ENCODE results near the gene PHACTR3. TPM values are rescaled to one million over a fixed set of nuclear protein-coding genes. Genes with fewer than 3 reads are reported as not detected.

PHACTR3 gene
- total and polyA plus RNA-seq, 7 experiments from 2014 or later = 0.49 TPM; not detected in 6

DNA sequence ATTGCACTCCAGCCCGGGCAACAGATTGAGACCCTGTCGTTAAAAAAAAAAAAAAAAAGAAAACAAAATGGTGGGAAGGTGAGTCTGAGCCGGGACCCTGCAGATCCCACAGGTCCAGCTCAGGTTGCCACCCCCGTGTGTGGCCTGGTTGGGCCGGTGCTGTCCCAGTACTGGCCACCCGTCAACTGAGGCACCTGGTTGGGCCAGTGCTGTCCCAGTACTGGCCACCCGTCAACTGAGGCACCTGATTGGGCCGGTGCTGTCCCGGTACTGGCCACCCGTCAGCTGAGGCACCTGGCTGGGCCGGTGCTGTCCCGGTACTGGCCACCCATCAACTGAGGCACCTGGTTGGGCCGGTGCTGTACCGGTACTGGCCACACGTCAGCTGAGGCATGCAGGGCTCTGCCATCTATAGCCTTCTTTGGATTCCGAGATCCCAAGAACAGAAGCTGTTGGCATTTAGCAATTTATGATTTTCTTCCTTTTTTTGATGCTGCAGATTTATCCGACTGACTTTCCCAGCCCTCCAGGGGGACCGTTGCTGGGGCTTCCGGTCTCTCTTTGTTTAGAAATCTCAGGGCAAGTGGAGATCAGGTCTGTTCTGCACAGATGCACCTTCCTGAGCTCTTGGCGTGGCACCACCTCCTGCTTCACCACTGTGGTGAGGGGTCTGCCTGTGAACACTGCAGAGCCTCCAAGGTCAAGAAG is 215.3 kb downstream of the PHACTR3 start:
- H3K27me3 Mint-ChIP-seq = peaks cover 0 to 20% (median 8%) of the 10 kb centered on the region in 5 donors
- CTCF ChIA-PET = no interaction called here
- Histone ChIP-seq H3K27me3 (ENCODE audit: control insufficient read depth in 2 of 2, insufficient read depth in 2 of 2, low read length in 2 of 2) (no peaks in the 10 kb centered on the region), H3K36me3 (ENCODE audit: control insufficient read depth in 2 of 3, insufficient read depth in 3 of 3, low read length in 3 of 3) (no peaks in the 10 kb centered on the region), H3K4me1 (ENCODE audit: control insufficient read depth in 2 of 2, insufficient read depth in 2 of 2, low read length in 2 of 2) (no peaks in the 10 kb centered on the region), H3K9me3 (ENCODE audit: control insufficient read depth in 2 of 3, low read length in 3 of 3) (no peaks in the 10 kb centered on the region), H3K4me3 (ENCODE audit: low read length) (no peak overlapping the region), H3K27ac (ENCODE audit: low read depth, low read length) (no peak overlapping the region)
- no peak for ATAC-seq
- intact Hi-C loops (cut with micrococcal nuclease) = no loop called here
- no peak overlapping the region for H3K27ac Mint-ChIP-seq
- POLR2A ChIA-PET = no interaction called here
- no peak overlapping the region for H3K4me3 Mint-ChIP-seq
- no peaks in the 10 kb centered on the region for H3K36me3 Mint-ChIP-seq
- no peaks in the 10 kb centered on the region for H3K4me1 Mint-ChIP-seq
- H3K9me3 Mint-ChIP-seq = peaks cover 0 to 2% (median 0%) of the 10 kb centered on the region in 11 donors
- DNase-seq = no peak

DNA sequence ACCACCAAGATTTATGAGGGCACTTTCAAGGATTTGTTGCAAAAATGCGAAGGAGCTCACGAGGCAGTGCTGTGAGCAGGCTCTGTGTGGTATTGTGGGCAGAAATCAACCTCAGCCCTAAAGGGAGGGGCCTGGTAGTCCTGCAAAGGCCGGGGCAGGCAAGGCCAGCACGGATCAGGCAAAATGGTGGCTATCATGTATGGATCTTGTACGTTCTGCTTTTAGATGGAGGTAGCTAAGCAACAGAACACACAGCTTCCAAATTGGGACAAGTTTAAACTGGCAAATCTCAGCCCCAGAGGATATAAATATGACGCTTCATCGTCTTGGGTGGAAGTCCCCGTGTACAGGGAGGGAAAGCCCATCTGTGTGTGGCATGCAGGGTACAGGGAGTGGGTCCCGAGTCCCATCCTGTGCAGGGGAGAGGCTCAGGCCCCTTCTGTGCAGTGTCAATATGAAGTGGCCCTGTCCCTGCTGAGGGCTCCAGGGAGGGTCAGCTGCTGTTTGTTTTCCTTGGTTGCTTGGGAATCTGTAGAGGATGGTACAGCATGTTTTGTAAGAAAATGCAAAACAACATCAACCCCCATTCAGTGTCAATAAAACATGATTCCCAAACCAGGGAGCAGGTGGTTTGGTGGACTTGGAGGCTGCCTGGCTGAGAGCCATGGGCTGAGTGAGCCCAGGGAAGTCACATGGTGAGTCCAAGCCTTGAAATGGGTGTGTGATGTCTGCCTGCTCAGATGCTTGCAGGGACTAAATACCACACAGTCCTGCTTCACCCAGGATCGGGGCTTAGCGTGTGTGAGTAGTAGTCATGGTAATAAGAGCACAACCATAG is 216.1 kb downstream of the PHACTR3 start:
- H3K9me3 ChIP-seq (ENCODE audit: control insufficient read depth in 2 of 3, low read length in 3 of 3) = no peaks in the 10 kb centered on the region
- ChIA-PET CTCF (no interaction called here), POLR2A (no interaction called here)
- H3K4me3 ChIP-seq (ENCODE audit: low read length) = no peak overlapping the region
- Mint-ChIP-seq H3K4me3 (no peak overlapping the region), H3K9me3 (peaks cover 0 to 2% (median 0%) of the 10 kb centered on the region in 11 donors), H3K36me3 (no peaks in the 10 kb centered on the region), H3K27ac (no peak overlapping the region), H3K4me1 (no peaks in the 10 kb centered on the region), H3K27me3 (peaks cover 0 to 20% (median 8%) of the 10 kb centered on the region in 5 donors)
- no peak overlapping the region for H3K27ac ChIP-seq (ENCODE audit: low read depth, low read length)
- no peaks in the 10 kb centered on the region for H3K4me1 ChIP-seq (ENCODE audit: control insufficient read depth in 2 of 2, insufficient read depth in 2 of 2, low read length in 2 of 2)
- ATAC-seq (no peak), DNase-seq (no peak)
- intact Hi-C loops (cut with micrococcal nuclease) = no loop called here
- no peaks in the 10 kb centered on the region for H3K27me3 ChIP-seq (ENCODE audit: control insufficient read depth in 2 of 2, insufficient read depth in 2 of 2, low read length in 2 of 2)
- H3K36me3 ChIP-seq (ENCODE audit: control insufficient read depth in 2 of 3, insufficient read depth in 3 of 3, low read length in 3 of 3) = no peaks in the 10 kb centered on the region

- Mint-ChIP-seq H3K4me1 (no peaks in the 10 kb centered on the region), H3K27me3 (peaks cover 0 to 25% (median 8%) of the 10 kb centered on the region in 5 donors), H3K9me3 (peaks cover 0 to 2% (median 0%) of the 10 kb centered on the region in 11 donors), H3K36me3 (no peaks in the 10 kb centered on the region), H3K4me3 (no peak overlapping the region), H3K27ac (no peak overlapping the region)
- Histone ChIP-seq H3K4me3 (ENCODE audit: low read length) (no peak overlapping the region), H3K36me3 (ENCODE audit: control insufficient read depth in 2 of 3, insufficient read depth in 3 of 3, low read length in 3 of 3) (no peaks in the 10 kb centered on the region), H3K9me3 (ENCODE audit: control insufficient read depth in 2 of 3, low read length in 3 of 3) (no peaks in the 10 kb centered on the region), H3K27ac (ENCODE audit: low read depth, low read length) (no peak overlapping the region), H3K4me1 (ENCODE audit: control insufficient read depth in 2 of 2, insufficient read depth in 2 of 2, low read length in 2 of 2) (no peaks in the 10 kb centered on the region), H3K27me3 (ENCODE audit: control insufficient read depth in 2 of 2, insufficient read depth in 2 of 2, low read length in 2 of 2) (no peaks in the 10 kb centered on the region)
- CTCF ChIA-PET = no interaction called here
- no peak for DNase-seq
- POLR2A ChIA-PET = no interaction called here
- no peak for ATAC-seq
- intact Hi-C loops (cut with micrococcal nuclease) = no loop called here
Observed at GRCh38 chr20:59821201-59821600, 216.9 kb downstream of the PHACTR3 start.

DNA sequence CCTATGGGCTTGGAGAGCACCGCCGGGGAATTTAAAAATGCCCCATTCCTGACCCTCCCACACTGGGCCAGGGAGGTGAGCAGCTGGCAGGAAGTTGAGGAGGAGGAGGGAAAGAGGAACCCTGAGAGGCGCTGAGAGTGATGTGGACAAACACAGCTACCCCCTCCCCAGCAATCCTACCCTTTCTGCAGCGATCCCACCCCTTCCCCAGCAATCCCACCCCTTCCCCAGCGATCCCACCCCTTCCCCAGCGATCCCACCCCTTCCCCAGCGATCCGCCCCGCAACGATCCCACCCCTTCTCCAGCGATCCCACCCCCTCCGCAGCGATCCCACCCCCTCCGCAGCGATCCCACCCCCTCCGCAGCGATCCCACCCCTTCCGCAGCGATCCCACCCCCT is 217.4 kb downstream of the PHACTR3 start:
- CTCF ChIA-PET = no interaction called here
- Mint-ChIP-seq H3K4me1 (no peaks in the 10 kb centered on the region), H3K27me3 (peaks cover 0 to 25% (median 13%) of the 10 kb centered on the region in 5 donors), H3K36me3 (no peaks in the 10 kb centered on the region), H3K4me3 (no peak overlapping the region), H3K27ac (no peak overlapping the region), H3K9me3 (peaks cover 0 to 5% (median 0%) of the 10 kb centered on the region in 11 donors)
- intact Hi-C loops (cut with micrococcal nuclease) = no loop called here
- Histone ChIP-seq H3K4me1 (ENCODE audit: control insufficient read depth in 2 of 2, insufficient read depth in 2 of 2, low read length in 2 of 2) (no peaks in the 10 kb centered on the region), H3K36me3 (ENCODE audit: control insufficient read depth in 2 of 3, insufficient read depth in 3 of 3, low read length in 3 of 3) (no peaks in the 10 kb centered on the region), H3K27me3 (ENCODE audit: control insufficient read depth in 2 of 2, insufficient read depth in 2 of 2, low read length in 2 of 2) (no peaks in the 10 kb centered on the region), H3K27ac (ENCODE audit: low read depth, low read length) (no peak overlapping the region), H3K4me3 (ENCODE audit: low read length) (no peak overlapping the region), H3K9me3 (ENCODE audit: control insufficient read depth in 2 of 3, low read length in 3 of 3) (no peaks in the 10 kb centered on the region)
- POLR2A ChIA-PET = no interaction called here
- DNase-seq (no peak), ATAC-seq (no peak)

DNA sequence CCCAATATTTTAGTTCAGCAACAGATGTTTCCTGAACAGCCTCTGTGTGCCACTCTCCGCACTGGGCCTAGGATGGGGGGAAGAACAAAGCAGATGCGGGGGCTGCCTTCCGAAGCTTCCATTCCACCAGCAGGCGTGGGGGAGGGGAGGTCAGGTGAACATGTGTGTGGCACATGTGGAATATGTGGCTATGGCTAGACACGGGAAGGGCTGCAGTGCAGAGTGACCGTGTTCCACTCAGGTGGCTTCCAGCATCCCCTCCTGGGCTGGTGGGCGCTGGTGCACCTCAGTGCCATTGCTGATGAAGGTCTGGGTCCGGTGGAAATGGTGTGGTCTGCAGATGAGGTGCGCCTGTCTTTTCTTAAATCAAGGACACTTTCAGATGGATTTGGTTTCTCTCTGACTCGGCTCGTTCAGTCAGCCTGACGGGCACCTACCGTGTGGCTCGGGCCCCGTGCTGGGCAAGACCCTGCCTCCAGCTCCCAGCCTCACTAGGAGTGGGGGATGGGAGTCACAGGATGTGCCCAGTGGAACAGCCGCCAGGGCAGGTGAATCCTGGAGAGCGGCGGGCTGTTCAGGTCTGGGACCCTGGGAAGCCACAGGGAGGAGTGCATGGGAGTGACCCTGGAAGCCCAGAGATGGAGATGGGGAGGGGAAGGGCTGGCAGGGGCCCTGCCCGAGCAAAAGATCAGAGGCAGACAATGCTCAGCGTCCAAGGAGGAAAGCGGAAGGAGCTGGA is 218.1 kb downstream of the PHACTR3 start:
- H3K9me3 Mint-ChIP-seq = peaks cover 0 to 5% (median 0%) of the 10 kb centered on the region in 11 donors
- DNase-seq = no peak
- intact Hi-C loops (cut with micrococcal nuclease) = no loop called here

DNA sequence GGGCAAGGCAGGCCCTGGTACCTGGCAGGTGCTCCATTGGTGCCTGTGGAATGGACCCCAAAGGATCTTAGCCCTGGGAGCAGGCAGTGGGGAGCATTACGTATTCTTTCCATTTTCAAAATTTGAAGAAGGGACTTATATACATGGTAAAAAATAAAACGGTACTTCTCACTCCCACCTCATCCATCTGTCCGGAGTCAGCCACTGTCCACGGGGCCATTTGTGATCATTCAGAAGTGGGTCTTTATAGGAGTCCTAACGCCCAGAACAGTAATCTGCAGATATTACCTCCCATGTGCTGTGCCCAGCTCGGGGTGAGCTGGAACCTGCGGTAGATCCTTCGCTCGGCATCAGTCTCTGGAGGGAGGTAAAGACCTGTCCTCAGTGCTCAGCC is 218.7 kb downstream of the PHACTR3 start:
- Mint-ChIP-seq H3K27me3 (peaks cover 0 to 25% (median 13%) of the 10 kb centered on the region in 5 donors), H3K36me3 (no peaks in the 10 kb centered on the region), H3K27ac (no peak overlapping the region), H3K9me3 (peaks cover 0 to 5% (median 0%) of the 10 kb centered on the region in 11 donors), H3K4me3 (no peak overlapping the region), H3K4me1 (no peaks in the 10 kb centered on the region)
- Histone ChIP-seq H3K9me3 (ENCODE audit: control insufficient read depth in 2 of 3, low read length in 3 of 3) (no peaks in the 10 kb centered on the region), H3K4me3 (ENCODE audit: low read length) (no peak overlapping the region), H3K4me1 (ENCODE audit: control insufficient read depth in 2 of 2, insufficient read depth in 2 of 2, low read length in 2 of 2) (no peaks in the 10 kb centered on the region), H3K27me3 (ENCODE audit: control insufficient read depth in 2 of 2, insufficient read depth in 2 of 2, low read length in 2 of 2) (no peaks in the 10 kb centered on the region), H3K36me3 (ENCODE audit: control insufficient read depth in 2 of 3, insufficient read depth in 3 of 3, low read length in 3 of 3) (no peaks in the 10 kb centered on the region), H3K27ac (ENCODE audit: low read depth, low read length) (no peak overlapping the region)
- intact Hi-C loops (cut with micrococcal nuclease) = no loop called here
- CTCF ChIA-PET = no interaction called here
- DNase-seq (no peak), ATAC-seq (no peak)
- POLR2A ChIA-PET = no interaction called here

More for the DNA sequence above, 218.1 kb downstream of the PHACTR3 start:
- no peaks in the 10 kb centered on the region for H3K36me3 Mint-ChIP-seq
- no peaks in the 10 kb centered on the region for H3K4me1 ChIP-seq (ENCODE audit: control insufficient read depth in 2 of 2, insufficient read depth in 2 of 2, low read length in 2 of 2)
- H3K4me3 Mint-ChIP-seq = no peak overlapping the region
- H3K27me3 ChIP-seq (ENCODE audit: control insufficient read depth in 2 of 2, insufficient read depth in 2 of 2, low read length in 2 of 2) = no peaks in the 10 kb centered on the region
- no peak for ATAC-seq
- H3K4me1 Mint-ChIP-seq = no peaks in the 10 kb centered on the region
- H3K27me3 Mint-ChIP-seq = peaks cover 0 to 25% (median 13%) of the 10 kb centered on the region in 5 donors
- no peaks in the 10 kb centered on the region for H3K9me3 ChIP-seq (ENCODE audit: control insufficient read depth in 2 of 3, low read length in 3 of 3)
- no peak overlapping the region for H3K27ac Mint-ChIP-seq
- no peak overlapping the region for H3K27ac ChIP-seq (ENCODE audit: low read depth, low read length)
- H3K4me3 ChIP-seq (ENCODE audit: low read length) = no peak overlapping the region
- H3K36me3 ChIP-seq (ENCODE audit: control insufficient read depth in 2 of 3, insufficient read depth in 3 of 3, low read length in 3 of 3) = no peaks in the 10 kb centered on the region
- CTCF ChIA-PET = no interaction called here
- POLR2A ChIA-PET = no interaction called here

Measured in naive thymus-derived CD4-positive, alpha-beta T cell (primary cell).